ENCODE data around the gene BAAT.

DNA sequence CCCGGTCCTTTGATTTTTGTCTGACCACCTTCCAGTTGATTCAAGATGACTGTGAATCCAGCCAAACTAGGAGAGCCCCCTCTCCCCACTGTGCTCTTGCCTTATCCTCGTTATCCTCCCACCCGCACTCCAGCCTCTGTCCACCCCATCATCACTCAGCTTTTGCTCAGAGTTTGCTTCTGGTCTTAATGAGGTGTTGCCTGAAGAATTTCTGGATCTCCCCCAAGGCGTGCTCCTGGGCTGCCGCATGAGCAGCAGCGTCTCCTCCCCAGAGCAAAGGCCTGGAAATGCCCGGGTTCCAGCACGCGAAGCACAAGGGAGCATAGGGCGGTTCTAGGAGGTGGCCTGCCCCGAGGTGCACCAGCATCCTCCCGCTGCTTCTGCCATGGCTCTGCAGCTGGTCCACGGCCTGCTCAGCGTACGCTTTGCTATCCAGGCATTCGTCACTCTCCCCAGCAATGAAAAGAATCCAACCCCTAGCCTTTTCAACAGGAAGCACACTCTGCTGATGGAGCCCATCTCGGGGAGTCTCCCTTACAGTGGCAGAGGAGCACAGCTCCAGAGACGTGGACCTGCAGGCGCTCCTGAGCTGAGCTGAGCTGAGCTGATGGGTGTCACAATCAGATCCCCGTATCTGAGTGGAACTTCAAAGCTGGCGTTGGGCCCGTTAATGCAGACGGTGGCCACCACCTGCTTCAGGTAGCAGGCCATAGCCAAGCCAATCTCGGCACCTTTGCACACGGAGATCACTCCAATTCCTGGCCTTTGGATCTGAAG lies 50.7 kb downstream of the BAAT start:
- TF ChIP-seq HDGF (IDR thresholded peaks at IDR 0.05; ENCODE audit: borderline replicate concordance): no peak
- TF ChIP-seq FOXK2 (IDR thresholded peaks at IDR 0.05): no peak
- TF ChIP-seq ZNF384 (IDR thresholded peaks at IDR 0.05): no peak
- no peak for TF ChIP-seq SP1 (IDR thresholded peaks at IDR 0.05)
- no peak for TF ChIP-seq BHLHE40 (IDR thresholded peaks at IDR 0.05; ENCODE audit: borderline replicate concordance)
- no peak for TF ChIP-seq FOXA1 (IDR thresholded peaks at IDR 0.05)
- TF ChIP-seq, protein P1, sequence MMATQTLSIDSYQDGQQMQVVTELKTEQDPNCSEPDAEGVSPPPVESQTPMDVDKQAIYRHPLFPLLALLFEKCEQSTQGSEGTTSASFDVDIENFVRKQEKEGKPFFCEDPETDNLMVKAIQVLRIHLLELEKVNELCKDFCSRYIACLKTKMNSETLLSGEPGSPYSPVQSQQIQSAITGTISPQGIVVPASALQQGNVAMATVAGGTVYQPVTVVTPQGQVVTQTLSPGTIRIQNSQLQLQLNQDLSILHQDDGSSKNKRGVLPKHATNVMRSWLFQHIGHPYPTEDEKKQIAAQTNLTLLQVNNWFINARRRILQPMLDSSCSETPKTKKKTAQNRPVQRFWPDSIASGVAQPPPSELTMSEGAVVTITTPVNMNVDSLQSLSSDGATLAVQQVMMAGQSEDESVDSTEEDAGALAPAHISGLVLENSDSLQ (IDR thresholded peaks at IDR 0.05): no peak
- TF ChIP-seq LEF1 (IDR thresholded peaks at IDR 0.05; ENCODE audit: borderline replicate concordance): no peak
- TF ChIP-seq SUZ12 (IDR thresholded peaks at IDR 0.05): no peak
- no peak for TF ChIP-seq TARDBP (IDR thresholded peaks at IDR 0.05)
- no peak for TF ChIP-seq FOXM1 (IDR thresholded peaks at IDR 0.05; ENCODE audit: borderline replicate concordance)
- no peak for TF ChIP-seq CTBP1 (IDR thresholded peaks at IDR 0.05; ENCODE audit: borderline replicate concordance)

All from HEK293T (cell line).